ENCODE results near the gene TVP23A.

TVP23A gene

DNA sequence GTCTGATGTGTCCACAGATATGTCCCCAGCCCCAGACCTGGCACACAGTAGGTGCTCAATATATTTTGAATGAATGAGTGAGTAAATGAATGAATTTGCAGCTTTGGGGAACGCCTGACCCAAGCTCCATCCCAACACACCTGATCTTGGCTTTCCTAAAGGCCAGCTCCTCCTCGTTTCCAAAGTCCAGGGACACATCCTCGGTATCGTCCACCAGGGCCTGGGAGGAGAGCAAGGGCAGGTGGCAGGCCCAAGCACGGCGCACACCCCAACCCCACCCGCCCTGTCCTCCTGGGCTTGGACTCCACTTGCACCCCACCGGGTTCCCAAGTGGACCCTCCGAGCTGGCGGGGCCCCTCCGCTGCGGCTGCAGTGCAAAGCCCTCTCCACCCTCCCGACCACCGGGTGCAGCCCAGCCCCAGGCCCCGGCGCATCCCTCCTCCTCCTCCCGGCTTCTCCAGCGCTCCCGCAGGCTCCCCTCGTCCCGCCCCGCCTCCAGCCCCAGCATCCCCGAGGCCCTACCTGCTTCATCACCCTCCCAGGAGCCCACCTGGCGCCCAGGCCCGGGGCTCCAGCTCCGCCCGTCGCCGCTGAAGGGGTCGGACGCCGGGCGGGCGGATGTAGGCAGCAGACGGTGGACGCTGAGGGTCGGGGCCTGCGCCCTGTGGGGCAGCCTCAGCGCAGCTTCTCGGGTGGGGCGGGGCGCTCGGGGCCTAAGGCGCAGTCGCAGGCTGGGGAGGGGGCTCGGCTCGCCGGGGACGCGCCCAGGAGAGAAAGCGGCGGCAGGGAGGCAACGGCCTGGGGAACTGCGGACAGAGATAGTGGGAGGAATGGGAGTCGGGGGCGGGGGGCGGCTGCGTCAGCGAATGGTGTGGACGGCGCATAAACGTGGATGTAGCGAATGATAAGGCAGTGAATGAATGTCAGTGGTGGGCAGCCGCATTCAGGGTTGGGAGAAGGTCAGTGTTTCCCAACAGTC lies at the start of gene TVP23A:
Gene TVP23A, minus strand, starts transcription at position 832 of the 979 bp plus-strand sequence. Its CDS starts 301 bp downstream, at position 531.
- no peak for DNase-seq

DNA sequence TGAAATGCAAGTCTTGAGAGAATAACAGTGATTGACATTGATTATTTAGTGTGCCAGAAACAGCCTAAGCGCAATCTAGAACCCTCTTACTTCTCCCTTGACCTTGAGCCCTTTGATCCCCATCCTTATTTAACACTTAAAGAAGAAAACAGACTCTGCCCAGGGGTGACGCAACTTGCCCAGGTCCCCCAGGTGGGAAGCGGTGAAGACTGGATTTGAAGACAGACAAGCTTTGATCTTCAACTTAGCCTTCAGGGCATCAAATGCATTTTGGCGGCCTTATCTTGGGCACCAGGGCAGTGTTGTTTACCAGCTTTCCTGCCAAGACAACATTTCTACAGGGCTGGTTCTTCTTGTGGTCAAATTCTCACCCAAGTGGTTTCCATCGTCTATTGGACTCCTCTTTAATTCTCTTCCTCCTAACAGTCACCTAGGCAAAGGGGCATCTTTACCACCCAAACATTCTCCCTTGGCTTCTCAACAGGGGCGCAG lies 49.6 kb upstream of the TVP23A start:
- no peak for DNase-seq

DNA sequence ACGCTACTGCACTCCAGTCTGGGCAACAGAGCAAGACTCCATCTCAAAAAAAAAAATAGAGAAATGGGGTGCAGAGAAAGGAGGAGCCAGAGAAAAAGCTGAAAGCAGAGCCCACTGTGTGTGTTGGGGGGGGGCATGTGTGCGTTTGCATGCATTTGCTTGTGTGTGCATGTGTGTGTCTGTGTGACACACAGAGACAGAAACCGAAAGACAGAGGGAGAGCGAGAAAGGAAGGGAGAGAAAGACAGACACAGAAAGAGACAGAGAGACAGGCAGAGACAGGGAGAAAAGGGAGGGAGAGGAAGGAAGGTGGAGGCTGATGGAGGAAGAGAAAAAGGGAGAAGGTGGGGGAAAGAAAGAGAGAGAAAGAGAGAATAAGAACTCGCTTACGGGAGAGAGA lies 48.6 kb upstream of the TVP23A start:
- no peak for DNase-seq

DNA sequence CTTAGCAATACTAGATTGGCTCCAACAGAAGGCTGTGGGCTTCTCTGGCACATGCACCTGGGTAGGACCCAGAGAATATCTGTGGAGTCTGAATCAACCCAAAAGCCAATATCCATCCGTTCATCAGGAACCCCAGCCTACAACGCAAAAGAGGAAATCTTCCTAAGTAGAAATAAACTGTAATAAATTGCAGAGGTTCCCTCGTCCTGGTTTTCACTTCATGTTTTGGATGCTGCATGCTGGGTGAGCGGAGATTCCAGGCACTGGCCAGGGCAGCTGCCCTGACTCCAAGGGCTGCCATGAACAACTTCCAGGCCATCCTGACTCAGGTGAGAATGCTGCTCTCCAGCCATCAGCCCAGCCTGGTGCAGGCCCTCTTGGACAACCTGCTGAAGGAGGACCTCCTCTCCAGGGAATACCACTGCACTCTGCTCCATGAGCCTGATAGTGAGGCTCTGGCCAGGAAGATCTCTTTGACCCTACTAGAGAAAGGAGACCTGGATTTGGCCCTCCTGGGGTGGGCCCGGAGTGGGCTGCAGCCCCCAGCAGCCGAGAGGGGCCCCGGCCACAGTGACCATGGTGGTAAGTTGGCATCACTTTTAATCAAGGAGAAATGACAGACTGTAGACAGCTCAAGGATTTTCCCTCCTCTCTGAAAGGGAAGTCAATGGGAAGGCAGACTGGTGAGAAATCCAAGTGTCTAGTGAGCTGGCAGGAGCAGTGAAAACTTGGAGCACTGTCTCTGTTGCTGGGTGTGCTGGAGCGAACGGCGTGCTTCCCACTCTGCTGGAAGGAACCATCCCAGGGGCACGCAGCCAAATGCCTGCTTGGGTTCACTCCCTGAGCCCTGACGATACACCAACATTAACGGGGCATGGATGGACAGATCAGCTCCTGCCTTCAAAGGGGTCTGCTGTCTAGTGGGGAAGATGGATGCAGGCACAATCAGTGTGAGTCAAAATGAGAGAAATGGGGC lies 47.7 kb upstream of the TVP23A start:
- no peak for DNase-seq

DNA sequence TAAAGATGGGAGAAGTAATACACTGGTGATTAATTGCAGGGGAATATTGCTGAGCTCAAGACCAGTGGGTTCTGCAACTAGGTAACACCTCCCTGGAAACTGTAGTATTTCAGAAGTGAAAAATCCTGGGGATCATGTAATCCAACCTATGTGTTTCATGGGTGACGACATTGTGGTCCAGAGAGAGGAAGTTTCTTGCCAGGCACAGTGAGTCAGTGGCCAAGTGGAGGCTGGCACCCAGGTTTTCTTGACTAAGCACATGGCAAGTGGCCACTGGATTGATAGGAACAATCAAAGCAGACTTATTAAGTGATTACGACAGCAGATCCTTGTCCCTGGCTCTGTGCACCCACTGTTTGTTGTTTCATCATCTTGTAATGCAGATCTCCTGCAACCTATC lies 43.8 kb upstream of the TVP23A start:
- peak; percentile 99 for DNase-seq

DNA sequence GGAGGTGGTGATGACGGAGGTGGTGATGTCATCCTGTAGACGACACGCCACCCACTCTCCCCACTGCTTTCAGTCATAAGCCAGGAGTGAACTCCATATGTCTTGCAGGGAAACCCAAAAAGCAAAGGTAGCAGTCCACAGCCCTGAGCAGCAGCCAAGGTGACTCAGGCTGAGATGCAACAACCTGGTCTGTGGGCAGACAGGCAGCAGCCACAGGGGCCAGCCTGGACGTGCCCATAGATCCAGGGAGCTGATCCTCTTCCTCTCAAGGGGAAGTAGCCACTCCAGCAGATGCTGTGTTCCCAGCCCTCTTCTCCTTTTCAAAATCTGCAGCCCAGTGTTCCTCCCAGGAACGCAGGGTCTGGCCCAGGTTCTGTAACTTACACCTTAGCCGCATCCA lies 41.1 kb upstream of the TVP23A start:
- no peak for DNase-seq

DNA sequence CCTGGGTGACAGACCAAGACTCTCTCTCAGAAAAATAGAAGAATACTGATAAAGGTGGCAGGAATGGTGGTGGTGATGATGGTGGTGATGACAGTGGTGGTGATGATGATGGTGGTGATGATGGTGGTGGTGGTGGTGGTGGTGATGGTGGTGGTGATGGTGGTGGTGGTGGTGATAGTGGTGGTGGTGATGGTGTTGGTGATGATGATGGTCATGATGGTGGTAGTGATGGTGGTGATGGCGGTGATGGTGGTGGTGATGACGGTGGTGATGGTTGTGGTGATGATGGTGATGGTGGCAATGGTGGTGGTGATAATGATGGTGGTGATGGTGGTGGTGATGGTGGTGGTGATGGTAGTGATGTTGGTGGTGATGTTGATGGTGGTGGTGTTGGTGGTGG lies 40.4 kb upstream of the TVP23A start:
- DNase-seq, result no peak

DNA sequence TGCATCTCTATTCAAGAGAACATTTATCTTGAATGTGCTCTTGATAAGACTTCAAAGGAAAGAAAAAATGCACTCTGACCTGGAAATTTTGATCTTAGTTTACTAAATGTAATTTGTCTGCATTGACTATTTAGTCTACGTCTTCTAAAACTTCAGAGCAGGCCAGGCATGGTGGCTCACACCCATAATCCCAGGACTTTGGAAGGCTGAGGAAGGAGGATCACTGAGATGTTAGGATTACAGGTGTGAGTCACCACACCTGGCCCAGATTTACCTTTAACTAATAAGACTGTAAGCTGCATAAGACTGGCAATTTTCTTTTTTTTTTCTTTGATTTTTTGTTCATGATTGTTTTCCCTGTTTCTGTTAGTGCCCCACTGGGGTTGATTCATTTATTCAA lies 39.6 kb upstream of the TVP23A start:
- DNase-seq, result no peak

DNA sequence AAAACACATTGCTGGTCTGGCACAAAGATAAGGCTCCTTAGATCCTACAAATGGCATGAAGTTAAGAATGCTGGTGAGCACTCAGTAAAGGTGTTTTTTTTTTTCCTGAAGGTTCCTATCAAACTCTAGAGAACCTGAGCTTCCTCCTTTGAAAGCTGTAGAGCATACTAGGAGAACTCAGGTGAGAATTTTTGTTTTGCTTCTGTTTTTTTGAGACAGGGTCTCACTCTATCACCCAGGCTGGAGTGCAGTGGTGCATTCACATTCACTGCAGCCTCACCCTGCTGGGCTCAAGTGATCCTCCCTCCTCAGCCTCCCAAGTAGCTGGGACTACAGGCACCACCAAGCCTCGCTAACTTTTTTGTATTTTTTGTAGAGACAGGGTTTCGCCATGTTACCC lies 37.4 kb upstream of the TVP23A start:
- no peak for DNase-seq

DNA sequence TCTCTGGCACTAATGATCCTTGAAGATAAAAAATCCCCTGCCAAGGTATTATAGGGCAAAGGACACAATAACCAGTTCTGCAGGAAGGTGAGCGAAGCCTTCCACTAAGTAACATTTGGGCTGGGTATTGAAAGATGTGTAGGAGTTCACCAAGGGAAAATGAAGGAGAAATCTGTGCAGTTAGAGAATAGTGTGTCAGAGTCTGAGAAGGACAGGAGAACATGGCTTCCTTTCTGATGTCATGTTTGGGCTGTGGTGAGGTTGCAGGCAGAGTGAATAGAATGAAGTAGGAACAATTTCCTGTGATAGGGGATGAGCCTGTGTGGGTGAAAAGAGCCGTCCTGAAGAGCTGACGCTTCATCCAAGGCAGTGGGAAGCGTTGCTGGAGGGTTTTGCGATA lies 34.4 kb upstream of the TVP23A start:
- no peak for DNase-seq

DNA sequence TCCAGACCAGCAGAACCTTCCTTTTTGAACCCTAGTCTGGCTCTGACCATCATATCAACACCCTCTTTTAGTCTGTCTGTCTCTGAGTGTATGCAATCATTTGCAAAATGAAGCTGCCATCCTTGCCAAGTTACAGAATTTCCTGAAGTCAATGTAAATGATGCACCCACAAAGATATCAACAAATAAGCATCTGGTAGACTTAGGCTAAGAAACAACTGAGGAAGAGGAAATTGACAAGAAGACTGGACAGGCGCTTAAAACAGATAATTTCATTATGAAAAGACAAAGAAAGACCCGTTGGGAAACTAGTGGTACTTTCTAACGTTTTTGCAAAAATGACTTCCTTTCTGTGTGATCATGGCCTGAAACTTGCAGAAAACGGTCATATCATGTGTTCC lies 33.7 kb upstream of the TVP23A start:
- DNase-seq, result no peak

DNA sequence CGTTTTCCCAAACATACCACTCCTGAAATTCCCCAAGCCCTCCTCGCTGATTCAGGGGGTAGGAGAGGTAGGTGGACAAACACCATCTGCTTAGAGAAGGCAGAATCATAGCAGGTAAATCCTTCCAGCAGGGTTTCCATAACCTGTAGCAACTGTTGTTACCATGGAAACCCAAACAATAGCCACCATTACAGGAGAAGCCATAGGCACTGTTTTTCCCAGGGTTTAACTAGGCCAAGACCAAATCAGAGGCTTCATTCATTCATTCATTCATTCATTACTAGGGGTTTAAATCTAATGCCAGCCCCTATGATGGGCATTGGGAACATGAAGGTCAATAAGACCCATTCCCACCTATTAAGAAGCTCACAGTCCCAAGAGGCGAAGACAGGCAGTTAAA lies 32.9 kb upstream of the TVP23A start:
- DNase-seq, result no peak

DNA sequence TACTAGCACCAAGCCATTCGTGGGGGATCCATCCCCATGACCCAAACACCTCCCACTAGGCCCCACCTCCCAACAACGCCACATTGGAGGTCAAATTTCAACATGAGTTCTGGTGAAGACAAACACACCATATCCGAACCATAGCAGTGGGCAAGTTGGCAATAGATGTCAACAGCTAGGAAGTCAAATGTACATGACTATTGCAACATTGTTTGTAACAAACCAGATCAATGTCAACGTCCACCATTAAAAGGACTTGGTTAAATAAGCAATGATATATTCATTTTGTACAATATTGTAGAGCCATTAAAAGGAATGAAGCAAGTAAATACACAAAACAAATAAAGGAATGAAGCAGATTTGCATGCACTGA lies 31.9 kb upstream of the TVP23A start:
- DNase-seq, result no peak

DNA sequence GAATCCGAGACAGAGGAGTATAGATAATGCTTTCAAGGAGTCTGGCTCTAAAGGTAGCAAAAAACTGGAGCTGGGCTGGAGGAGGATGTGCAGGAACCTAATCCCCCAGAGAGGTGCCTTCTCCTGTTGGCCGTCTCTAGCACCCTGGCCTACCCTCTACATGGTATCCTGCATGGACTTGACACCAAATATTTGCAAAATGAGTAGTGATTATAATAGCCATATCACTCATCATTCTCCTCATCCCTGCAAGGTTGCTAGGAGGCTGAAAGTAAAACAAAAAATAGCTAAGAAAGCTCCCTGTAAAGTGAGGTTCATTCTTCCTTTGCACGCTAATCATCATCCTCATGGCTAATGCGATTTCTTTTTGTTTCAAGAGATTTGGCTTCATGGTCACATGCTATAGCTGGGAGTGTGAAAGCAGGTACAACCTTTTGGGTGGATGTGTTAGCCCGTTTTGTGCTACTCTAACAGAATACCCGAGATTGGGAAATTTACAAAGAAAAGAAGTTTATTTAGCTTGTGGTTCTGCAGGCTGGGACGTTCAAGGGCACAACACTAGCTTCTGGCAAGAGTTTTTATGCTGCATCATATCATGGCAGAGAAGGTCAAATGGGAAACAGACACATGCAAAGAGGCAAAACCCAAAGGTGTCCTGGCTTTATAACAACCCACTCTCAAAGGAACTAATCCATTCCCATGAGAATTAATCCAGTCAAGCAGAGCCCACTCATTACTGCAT lies 31.3 kb upstream of the TVP23A start:
- DNase-seq, result no peak

DNA sequence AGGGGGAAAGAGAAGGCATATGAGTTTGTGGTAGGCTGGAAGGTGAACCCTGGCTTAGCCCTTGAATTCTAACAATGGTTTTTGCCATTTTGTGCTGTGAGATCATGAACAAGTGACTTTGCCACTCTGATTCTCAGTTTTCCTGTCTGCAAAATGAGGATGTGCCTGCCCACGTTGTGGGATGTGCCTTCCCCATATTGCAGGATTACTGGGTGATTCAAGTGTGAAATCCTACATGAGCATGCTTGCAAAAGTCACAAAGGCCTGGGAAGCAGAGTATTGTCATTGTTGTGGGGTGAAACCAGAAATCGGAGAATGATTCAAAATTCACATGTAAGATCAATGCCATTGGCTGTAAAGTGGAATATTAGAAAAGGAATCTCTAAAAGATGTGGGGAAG lies 28.6 kb upstream of the TVP23A start:
- no peak for DNase-seq

DNA sequence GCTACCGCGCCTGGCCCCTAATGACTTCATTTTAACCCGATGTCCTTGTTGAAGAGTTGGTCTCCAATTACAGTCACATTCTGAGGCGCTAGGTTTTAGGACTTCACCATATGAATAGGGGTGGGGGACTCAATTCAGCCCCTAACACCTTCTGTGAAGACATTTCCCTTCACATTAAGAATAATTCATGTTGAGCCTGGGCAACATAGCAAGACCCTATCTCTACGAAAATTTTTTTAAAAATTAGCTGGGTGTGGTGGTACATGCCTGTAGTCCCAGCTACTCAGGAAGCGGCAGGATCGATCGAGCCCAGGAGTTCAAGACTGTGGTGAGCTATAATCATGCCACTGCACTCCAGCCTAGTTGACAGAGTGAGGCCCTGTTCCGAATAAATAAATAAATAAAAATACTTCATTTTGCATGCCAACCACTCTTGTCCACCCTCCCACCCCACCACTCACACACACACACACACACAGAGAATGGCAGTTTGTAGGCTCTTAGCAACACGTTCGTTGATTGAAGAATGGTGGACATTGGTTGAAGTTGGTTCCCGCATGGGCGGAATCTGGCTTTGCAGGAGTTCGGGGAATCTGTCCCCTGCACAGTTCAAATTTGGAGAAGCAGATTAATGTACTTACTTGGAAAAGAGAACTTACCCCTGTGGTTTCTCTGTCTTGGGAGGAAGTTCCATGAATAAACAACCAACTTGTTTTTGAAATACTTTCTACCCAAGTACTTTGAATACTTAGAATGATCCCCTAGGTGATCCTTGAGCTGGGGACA lies 27.8 kb upstream of the TVP23A start:
- no peak for DNase-seq

DNA sequence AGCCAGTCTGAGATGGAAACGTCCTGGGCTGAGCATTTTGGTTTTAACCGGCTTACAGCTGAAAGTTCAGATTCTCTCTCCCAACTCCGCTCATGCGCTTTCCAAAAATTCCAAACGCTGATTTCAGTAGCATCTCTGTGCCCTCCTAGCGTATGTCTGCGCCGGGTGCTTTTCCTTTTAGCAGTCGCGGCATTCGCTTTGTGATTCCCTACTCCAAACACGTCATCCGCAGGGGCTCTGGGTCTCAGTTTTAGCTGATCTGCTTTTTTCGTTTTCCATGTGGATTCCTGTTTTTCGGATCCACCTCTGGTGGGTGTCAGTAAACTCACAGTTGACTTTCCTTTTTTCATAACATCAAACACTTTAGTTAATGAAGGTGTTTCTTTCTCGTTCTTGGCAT lies 22.1 kb upstream of the TVP23A start:
- DNase-seq, result no peak

DNA sequence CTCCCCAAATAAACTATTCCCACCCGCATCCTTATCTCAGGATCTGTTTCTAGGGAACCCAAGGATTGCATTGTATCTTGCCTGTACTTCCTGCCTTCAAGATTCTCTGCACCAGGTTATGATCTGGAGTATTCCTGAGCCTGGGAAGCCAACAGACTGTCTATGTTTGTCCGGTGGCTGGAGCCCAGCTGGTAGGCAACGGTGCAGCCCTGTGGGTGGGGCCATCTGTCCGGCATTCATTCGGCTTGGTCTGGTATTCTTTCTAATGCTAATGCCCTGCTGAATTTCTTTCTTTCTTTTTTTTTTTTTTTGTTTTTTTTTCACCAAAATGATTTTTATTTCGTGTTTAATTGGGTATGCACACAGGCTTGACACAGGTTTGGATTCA lies 20.7 kb upstream of the TVP23A start:
- no peak for DNase-seq

DNA sequence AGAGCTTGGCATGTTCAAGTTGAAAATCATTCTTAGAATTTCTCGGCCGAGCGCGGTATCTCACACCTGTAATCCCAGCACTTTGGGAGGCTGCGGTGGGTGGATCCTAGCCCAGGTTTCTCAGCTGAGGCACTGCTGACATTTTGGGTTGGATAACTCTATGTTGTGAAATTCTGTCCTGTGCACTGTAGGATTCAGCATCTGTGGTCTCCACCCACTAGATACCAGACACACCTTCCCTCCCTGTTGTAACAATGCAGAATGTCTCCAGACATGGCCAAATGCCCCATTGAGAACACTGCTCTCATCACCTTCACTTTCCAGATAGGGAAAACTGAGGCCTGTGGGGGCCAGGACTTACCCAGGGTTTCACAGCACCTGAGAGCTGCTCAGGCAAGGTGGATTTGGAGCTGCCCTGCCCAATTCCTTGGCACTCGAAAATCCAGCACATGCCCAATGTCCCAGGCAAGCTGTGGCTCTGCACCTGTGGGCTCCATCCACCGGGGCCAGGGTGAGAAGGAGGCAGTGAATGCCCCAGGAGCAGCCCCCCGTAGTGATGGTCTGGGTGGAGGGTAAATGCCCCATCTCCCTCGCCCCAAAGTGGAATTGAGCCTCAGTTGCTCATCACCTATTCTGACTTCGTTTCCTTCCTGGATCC lies 20.2 kb upstream of the TVP23A start:
- DNase-seq, result no peak

DNA sequence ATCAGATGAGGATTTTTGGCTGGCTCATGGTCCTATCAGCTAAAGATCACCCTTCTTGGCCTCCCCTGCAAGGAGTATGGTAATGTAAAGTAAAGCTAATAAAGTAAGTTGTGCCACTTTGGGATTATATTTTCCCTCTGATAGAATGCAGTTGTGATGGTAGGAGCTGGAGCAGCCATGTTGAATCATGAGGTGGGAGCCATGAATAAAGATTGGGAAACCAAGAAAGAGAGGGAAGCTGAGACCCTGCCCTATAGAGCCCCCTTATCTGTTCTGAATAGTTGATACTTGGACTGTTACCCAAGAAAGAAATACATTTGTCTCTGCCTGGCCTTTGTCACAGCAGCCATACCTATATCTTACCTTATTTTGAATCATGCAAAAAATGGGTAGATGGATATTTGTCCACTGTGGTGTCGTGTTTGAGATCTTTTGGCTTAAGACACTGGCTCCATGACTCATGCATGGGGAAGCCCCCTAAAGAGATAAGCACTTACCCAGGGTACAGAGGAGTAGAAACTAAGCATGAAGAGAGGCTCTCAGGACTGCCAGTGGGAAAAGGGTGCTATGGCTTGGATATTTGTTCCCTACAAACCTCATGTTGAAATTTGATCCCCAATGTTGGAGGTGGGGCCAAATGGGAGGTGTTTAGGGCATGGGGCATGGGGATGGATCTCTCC lies 17.7 kb upstream of the TVP23A start:
- no peak for DNase-seq

Data from NCI-H226 (cell line).